Neural progenitor cell (in vitro differentiated cells): ENCODE data around the gene GRP. TPM values are rescaled to one million over a fixed set of nuclear protein-coding genes. Genes with fewer than 3 reads are reported as not detected.

Source experiments
- DNase-seq: peaks from one replicate; pipeline ENCODE4 v3.0.0-alpha.2; 2016; ENCODE audit warnings: low spot score
- H2AFZ ChIP-seq: fragments of 200-600 bp; sonication (generic); replicated peaks from 2 replicates; pipeline ENCODE4 v1.6.1; 2016; ENCODE audit warnings: antibody characterized with exemption
- H3F3A ChIP-seq: fragments of 200-600 bp; sonication (generic); 2 replicates; pipeline ENCODE4 v1.6.1; 2016; ENCODE audit warnings: antibody characterized with exemption, low read depth
- H3K27ac ChIP-seq: fragments of 200-600 bp; sonication (generic); 2 replicates; pipeline ENCODE4 v1.5.1; 2016; ENCODE audit warnings: mild to moderate bottlenecking
- H3K27me3 ChIP-seq: fragments of 200-600 bp; sonication (generic); 2 replicates; pipeline ENCODE4 v1.6.1; 2016; ENCODE audit warnings: mild to moderate bottlenecking, moderate library complexity
- H3K36me3 ChIP-seq: fragments of 200-600 bp; sonication (generic); 2 replicates; pipeline ENCODE4 v1.5.1; 2016
- H3K4me1 ChIP-seq: fragments of 200-600 bp; sonication (generic); 2 replicates; pipeline ENCODE4 v1.6.1; 2016; ENCODE audit warnings: mixed run types
- H3K4me2 ChIP-seq: fragments of 200-600 bp; sonication (generic); 2 replicates; pipeline ENCODE4 v1.6.1; 2016
- H3K4me3 ChIP-seq: fragments of 200-600 bp; sonication (generic); 2 replicates; pipeline ENCODE4 v1.5.1; 2016
- H3K79me2 ChIP-seq: fragments of 200-600 bp; sonication (generic); 2 replicates; pipeline ENCODE4 v1.6.1; 2016; ENCODE audit warnings: low read depth
- H3K9ac ChIP-seq: fragments of 200-600 bp; sonication (generic); 2 replicates; pipeline ENCODE4 v1.6.1; 2016
- H3K9me3 ChIP-seq: fragments of 200-600 bp; sonication (generic); 2 replicates; pipeline ENCODE4 v1.5.1; 2016; ENCODE audit warnings: low read depth
- H4K20me1 ChIP-seq: fragments of 200-600 bp; sonication (generic); 2 replicates; pipeline ENCODE4 v1.6.1; 2016; ENCODE audit warnings: low read depth
- H3K27ac Mint-ChIP-seq: 3 replicates; pipeline ENCODE4 v1.8.0; 2021; ENCODE audit warnings: mixed read lengths
- H3K27me3 Mint-ChIP-seq: 2 replicates; pipeline ENCODE4 v1.8.0; 2022; ENCODE audit warnings: low read depth, mild to moderate bottlenecking, inconsistent platforms, moderate library complexity, mixed read lengths; ENCODE audit not compliant: insufficient read depth
- H3K36me3 Mint-ChIP-seq: 3 replicates; pipeline ENCODE4 v1.8.0; 2021; ENCODE audit warnings: mixed read lengths
- H3K4me1 Mint-ChIP-seq: 3 replicates; pipeline ENCODE4 v1.8.0; 2021; ENCODE audit warnings: mixed read lengths
- H3K4me3 Mint-ChIP-seq: 3 replicates; pipeline ENCODE4 v1.8.0; 2021; ENCODE audit warnings: mild to moderate bottlenecking, moderate library complexity, mixed read lengths
- H3K9me3 Mint-ChIP-seq: 3 replicates; pipeline ENCODE4 v1.8.0; 2020; ENCODE audit warnings: mixed read lengths
- EZH2 ChIP-seq: fragments of 200-600 bp; sonication (generic); IDR thresholded peaks from 2 replicates; pipeline ENCODE4 v1.6.1; 2017; ENCODE audit warnings: antibody characterized with exemption, mild to moderate bottlenecking, moderate library complexity
- EZH2phosphoT487 ChIP-seq: fragments of 200-600 bp; sonication (generic); IDR thresholded peaks from 2 replicates; pipeline ENCODE4 v1.6.1; 2017; ENCODE audit warnings: antibody characterized with exemption
- total RNA-seq: library from RNA; depleted of rRNA; stranded (reverse); fragments of >200 nt; gene quantifications from 2 replicates; pipeline ENCODE4 v1.2.3, GENCODE V29; 2015; ENCODE audit warnings: low replicate concordance
- TF ChIP-seq, protein P1 (sequence below): fragments of 200-600 bp; sonication (generic); IDR thresholded peaks from 2 replicates; pipeline ENCODE4 v1.5.1; 2017; ENCODE audit warnings: antibody characterized with exemption, mild to moderate bottlenecking

The GRP gene
- 2.1 TPM in 1 of 2 replicates, not detected in the other for total RNA-seq

DNA sequence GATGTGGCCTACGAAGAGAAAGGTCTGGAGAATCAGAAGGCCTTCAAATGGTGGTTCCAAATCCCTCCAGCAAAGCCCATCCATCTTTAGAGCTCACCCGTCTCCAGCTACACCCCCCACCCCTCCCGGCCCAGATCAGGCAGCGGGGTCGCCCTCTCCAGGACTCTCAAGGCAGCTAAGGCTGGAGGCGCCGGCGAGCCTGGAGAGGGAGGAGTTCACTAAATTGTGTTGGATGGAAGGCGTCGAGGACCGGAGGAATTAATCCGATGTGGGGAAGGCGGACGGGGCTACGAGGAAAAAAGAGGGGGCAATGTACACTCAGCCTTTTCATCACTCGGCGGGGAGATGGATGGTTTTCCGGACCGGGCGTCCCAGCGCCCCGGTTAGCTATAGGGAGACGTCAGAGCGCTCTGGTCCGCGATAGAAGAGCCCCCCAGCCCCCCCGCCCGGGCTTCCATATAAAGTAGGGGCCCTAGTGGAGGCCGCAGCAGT is at the start of gene GRP:
TSS of gene GRP (plus strand) at position 487 of the 492 bp plus-strand sequence. CDS start 108 bp downstream, outside the sequence.
- H3F3A ChIP-seq = peaks cover 7% of the 10 kb centered on the region
- no peaks in the 10 kb centered on the region for H3K9me3 ChIP-seq
- no peak within 1 kb of the TSS for H3K27ac ChIP-seq
- TF ChIP-seq EZH2 = no peak
- no peak for TF ChIP-seq EZH2phosphoT487
- TF ChIP-seq, protein P1, sequence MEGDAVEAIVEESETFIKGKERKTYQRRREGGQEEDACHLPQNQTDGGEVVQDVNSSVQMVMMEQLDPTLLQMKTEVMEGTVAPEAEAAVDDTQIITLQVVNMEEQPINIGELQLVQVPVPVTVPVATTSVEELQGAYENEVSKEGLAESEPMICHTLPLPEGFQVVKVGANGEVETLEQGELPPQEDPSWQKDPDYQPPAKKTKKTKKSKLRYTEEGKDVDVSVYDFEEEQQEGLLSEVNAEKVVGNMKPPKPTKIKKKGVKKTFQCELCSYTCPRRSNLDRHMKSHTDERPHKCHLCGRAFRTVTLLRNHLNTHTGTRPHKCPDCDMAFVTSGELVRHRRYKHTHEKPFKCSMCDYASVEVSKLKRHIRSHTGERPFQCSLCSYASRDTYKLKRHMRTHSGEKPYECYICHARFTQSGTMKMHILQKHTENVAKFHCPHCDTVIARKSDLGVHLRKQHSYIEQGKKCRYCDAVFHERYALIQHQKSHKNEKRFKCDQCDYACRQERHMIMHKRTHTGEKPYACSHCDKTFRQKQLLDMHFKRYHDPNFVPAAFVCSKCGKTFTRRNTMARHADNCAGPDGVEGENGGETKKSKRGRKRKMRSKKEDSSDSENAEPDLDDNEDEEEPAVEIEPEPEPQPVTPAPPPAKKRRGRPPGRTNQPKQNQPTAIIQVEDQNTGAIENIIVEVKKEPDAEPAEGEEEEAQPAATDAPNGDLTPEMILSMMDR = no peak
- peak within 1 kb of the TSS; percentile 98 for H3K4me2 ChIP-seq
- no peaks in the 10 kb centered on the region for H3K9me3 Mint-ChIP-seq
- H4K20me1 ChIP-seq = peaks cover 3% of the 10 kb centered on the region
- peak; percentile 72 for DNase-seq
- peak within 1 kb of the TSS; percentile 60 for H3K4me3 ChIP-seq
- no peak within 1 kb of the TSS for H3K9ac ChIP-seq
- peaks cover 13% of the 10 kb centered on the region for H3K4me1 ChIP-seq
- H3K36me3 Mint-ChIP-seq = no peaks in the 10 kb centered on the region
- peaks cover 19% of the 10 kb centered on the region for H3K4me1 Mint-ChIP-seq
- no peak within 1 kb of the TSS for H3K27ac Mint-ChIP-seq
- peaks cover 55% of the 10 kb centered on the region for H3K27me3 Mint-ChIP-seq
- peak within 1 kb of the TSS; percentile 82 for H3K4me3 Mint-ChIP-seq
- no peaks in the 10 kb centered on the region for H3K36me3 ChIP-seq
- no peaks in the 10 kb centered on the region for H3K79me2 ChIP-seq
- H2AFZ ChIP-seq = peak within 1 kb of the TSS; percentile 89
- peaks cover 100% of the 10 kb centered on the region for H3K27me3 ChIP-seq

DNA sequence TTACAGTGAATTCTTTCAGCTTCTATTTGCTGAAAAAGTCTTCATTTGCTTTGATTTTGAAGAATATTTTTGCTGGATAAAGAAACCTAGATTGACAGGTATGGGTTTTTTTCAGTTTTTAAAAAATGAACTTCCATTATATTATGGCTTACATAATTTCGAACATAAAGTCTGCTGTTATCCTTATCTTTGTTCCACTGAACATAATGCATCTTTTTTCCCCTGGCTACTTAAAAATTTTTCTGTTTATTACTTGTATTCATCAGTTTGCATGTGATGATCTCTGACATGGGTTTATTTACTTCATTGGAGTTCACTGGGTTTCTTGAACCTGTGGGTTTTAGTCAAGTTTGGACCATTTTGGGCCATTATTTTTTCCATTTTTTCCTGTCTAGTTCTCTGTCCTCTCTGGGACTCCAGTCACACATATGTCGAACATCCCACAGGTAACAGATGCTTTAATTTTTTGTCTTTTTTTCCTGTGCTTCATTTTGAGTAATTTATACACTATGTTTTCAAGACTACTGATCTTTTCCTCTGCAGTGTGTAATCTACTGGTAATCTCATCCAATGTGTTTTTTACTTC is 47.2 kb upstream of the GRP start:
- TF ChIP-seq, protein P1 = no peak
- TF ChIP-seq EZH2 (no peak), EZH2phosphoT487 (no peak)
- H4K20me1 ChIP-seq = no peaks in the 10 kb centered on the region
- DNase-seq = no peak
- peaks cover 2% of the 10 kb centered on the region for H3K27me3 Mint-ChIP-seq
- no peak overlapping the region for H3K9ac ChIP-seq
- H3K4me3 ChIP-seq = no peak overlapping the region
- no peak overlapping the region for H3K4me3 Mint-ChIP-seq
- no peak overlapping the region for H3K4me2 ChIP-seq
- H3F3A ChIP-seq = no peaks in the 10 kb centered on the region
- no peak overlapping the region for H2AFZ ChIP-seq
- H3K36me3 Mint-ChIP-seq = peaks cover 2% of the 10 kb centered on the region
- no peaks in the 10 kb centered on the region for H3K36me3 ChIP-seq
- no peaks in the 10 kb centered on the region for H3K79me2 ChIP-seq
- no peaks in the 10 kb centered on the region for H3K27me3 ChIP-seq
- no peak overlapping the region for H3K27ac Mint-ChIP-seq
- H3K4me1 ChIP-seq = no peaks in the 10 kb centered on the region
- H3K9me3 Mint-ChIP-seq = peaks cover 28% of the 10 kb centered on the region
- H3K9me3 ChIP-seq = peaks cover 12% of the 10 kb centered on the region
- H3K4me1 Mint-ChIP-seq = no peaks in the 10 kb centered on the region
- H3K27ac ChIP-seq = no peak overlapping the region

DNA sequence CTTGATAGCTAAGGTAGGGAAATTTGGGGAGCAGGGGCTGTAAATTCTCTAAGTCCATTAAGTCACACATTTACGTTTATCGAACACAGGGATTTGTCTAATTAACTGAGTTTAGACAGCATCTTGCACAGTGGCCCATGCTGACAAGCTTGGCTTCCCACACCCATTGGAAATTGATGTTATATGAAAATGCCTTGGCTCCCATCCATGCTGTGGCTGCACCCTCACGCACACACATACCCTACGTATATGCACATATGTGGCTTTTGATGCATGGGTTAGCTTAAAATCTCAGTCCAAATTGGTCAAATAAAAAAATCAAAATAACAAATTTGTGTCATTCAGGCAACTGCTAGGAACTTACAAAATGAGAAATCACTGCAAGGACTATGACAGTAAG is 42.5 kb upstream of the GRP start:
- Histone ChIP-seq H3K4me1 (no peaks in the 10 kb centered on the region), H4K20me1 (no peaks in the 10 kb centered on the region), H2AFZ (no peak overlapping the region), H3K27me3 (no peaks in the 10 kb centered on the region), H3K79me2 (no peaks in the 10 kb centered on the region), H3K4me3 (no peak overlapping the region), H3K9me3 (peaks cover 9% of the 10 kb centered on the region), H3K27ac (no peak overlapping the region), H3F3A (no peaks in the 10 kb centered on the region), H3K36me3 (no peaks in the 10 kb centered on the region), H3K4me2 (no peak overlapping the region), H3K9ac (no peak overlapping the region)
- H3K27ac Mint-ChIP-seq = no peak overlapping the region
- no peaks in the 10 kb centered on the region for H3K27me3 Mint-ChIP-seq
- no peak for TF ChIP-seq EZH2
- TF ChIP-seq, protein P1 = no peak
- TF ChIP-seq EZH2phosphoT487 = no peak
- H3K36me3 Mint-ChIP-seq = peaks cover 2% of the 10 kb centered on the region
- peaks cover 16% of the 10 kb centered on the region for H3K9me3 Mint-ChIP-seq
- no peak overlapping the region for H3K4me3 Mint-ChIP-seq
- no peak for DNase-seq
- no peaks in the 10 kb centered on the region for H3K4me1 Mint-ChIP-seq
